DND-41 (cell line): ENCODE results near the gene OXSM.

Experiments
- EZH2 ChIP-seq: IDR thresholded peaks from 3 replicates; pipeline ENCODE4 v1.6.1; 2012; ENCODE audit warnings: borderline replicate concordance, low read depth, mild to moderate bottlenecking, moderate library complexity, low read length, inconsistent platforms; ENCODE audit not compliant: severe bottlenecking
- TF ChIP-seq, protein P1 (sequence below): IDR thresholded peaks from 2 replicates; pipeline ENCODE4 v1.5.1; 2012; ENCODE audit warnings: borderline replicate concordance, low read length, moderate library complexity, mild to moderate bottlenecking; ENCODE audit not compliant: poor library complexity, severe bottlenecking; ENCODE audit errors: extremely low read depth

DNA sequence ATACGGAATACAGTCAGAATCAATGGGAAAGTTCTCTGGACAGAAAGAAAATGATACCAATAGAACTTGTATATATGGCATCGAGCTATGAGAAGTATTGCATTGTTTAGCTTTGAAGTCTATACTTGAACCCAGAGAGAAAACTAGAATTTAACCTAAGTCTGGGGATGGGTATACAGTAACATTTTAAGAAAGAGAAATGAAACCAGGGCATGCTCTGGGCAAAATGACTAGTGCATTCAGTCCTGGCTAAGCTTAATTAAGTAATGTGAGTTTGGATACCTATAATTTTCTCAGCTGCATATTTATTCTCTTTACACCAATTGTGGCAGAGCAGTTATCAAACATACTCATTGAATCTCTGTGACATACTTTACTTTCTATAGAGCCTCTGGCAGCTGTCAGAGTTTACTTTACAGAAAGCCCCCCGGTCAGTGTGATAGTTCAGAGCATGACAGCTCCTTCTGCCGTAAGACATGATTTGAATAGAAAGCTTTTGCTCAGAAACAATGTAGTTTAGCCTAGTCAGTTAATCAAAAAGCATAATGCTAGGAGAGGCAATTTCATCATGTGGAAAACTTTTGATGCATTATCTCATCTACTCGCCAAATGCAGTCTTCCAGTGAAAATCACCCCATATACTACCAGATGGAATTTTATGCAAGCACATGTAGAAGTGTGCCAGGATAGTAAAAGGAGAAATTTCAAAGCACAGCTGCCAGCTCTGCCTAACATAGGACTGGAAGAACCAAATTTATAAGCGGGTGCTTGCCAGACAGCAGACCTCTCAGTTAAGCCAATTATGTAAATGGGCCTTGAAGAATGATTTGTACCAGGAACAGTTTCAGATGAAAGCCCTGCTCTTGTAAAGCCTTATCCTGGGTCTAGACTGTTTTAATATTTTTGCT is 40.7 kb downstream of the OXSM start:
- TF ChIP-seq, protein P1, sequence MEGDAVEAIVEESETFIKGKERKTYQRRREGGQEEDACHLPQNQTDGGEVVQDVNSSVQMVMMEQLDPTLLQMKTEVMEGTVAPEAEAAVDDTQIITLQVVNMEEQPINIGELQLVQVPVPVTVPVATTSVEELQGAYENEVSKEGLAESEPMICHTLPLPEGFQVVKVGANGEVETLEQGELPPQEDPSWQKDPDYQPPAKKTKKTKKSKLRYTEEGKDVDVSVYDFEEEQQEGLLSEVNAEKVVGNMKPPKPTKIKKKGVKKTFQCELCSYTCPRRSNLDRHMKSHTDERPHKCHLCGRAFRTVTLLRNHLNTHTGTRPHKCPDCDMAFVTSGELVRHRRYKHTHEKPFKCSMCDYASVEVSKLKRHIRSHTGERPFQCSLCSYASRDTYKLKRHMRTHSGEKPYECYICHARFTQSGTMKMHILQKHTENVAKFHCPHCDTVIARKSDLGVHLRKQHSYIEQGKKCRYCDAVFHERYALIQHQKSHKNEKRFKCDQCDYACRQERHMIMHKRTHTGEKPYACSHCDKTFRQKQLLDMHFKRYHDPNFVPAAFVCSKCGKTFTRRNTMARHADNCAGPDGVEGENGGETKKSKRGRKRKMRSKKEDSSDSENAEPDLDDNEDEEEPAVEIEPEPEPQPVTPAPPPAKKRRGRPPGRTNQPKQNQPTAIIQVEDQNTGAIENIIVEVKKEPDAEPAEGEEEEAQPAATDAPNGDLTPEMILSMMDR: no peak
- no peak for TF ChIP-seq EZH2
